B cell (primary cell): Measurements from ENCODE around the gene PEA15. TPM values are rescaled to one million over a fixed set of nuclear protein-coding genes. Genes with fewer than 3 reads are reported as not detected.

Experiments
- ATAC-seq: fragments of 200-7000 bp; cut with Tn5 transposase; one replicate; pipeline ENCODE4 v1.10.0; 2021; ENCODE audit warnings: low read depth, mild to moderate bottlenecking, moderate number of reproducible peaks, moderate library complexity
- CTCF ChIA-PET: fragments of 350-600 bp; sonication (Branson Sonifier 250); formaldehyde crosslinking; loops from one replicate; lab custom pipeline; 2021; ENCODE audit warnings: antibody characterized with exemption, inconsistent platforms; lab: Charles Lee
- POLR2A ChIA-PET: fragments of 350-600 bp; sonication (Branson Sonifier 250); formaldehyde crosslinking; loops from one replicate; lab custom pipeline; 2021; ENCODE audit warnings: antibody characterized with exemption; lab: Charles Lee
- DNase-seq: peaks from one replicate; pipeline ENCODE4 v3.0.0; 2013
- H2AFZ ChIP-seq: 2 replicates; pipeline ENCODE4 v1.6.1; 2012; ENCODE audit warnings: mild to moderate bottlenecking, low read depth, low read length; ENCODE audit not compliant: insufficient read depth, poor library complexity, severe bottlenecking
- H3K27ac ChIP-seq, 2 donors: 1 replicate in 1 of 2; 2 replicates in 1 of 2; pipeline ENCODE4 v1.5.1; 2012 to 2013; ENCODE audit warnings: low read length in 2 of 2, mild to moderate bottlenecking in 2 of 2, moderate library complexity in 1 of 2
- H3K27me3 ChIP-seq, 4 experiments: fragments of 200-600 bp in 1 of 4; sonication (generic) in 1 of 4; replicated peaks in 1 of 4; 1 replicate in 2 of 4; 2 replicates in 2 of 4; pipeline versions ENCODE4 v1.6.1 to v1.7.0; 2013 to 2016; ENCODE audit warnings: low read length in 3 of 4, mild to moderate bottlenecking in 2 of 4, mixed read lengths in 1 of 4, moderate library complexity in 1 of 4; ENCODE audit not compliant: insufficient read depth in 4 of 4, control insufficient read depth in 3 of 4; ENCODE audit errors: control extremely low read depth in 1 of 4
- H3K36me3 ChIP-seq, 2 experiments: replicated peaks in 1 of 2; 1 replicate in 1 of 2; 2 replicates in 1 of 2; pipeline versions ENCODE4 v1.6.1 to v1.7.1; 2013; ENCODE audit warnings: low read length in 1 of 2; ENCODE audit not compliant: insufficient read depth in 2 of 2, control insufficient read depth in 1 of 2; ENCODE audit errors: control extremely low read depth in 1 of 2, extremely low read depth in 1 of 2
- H3K4me1 ChIP-seq, 2 donors: fragments of 200-600 bp in 1 of 2; sonication (generic) in 1 of 2; 1 replicate in 1 of 2; 2 replicates in 1 of 2; pipeline versions ENCODE4 v1.5.1 to v1.6.1; 2013 to 2017; ENCODE audit warnings: low read length in 2 of 2; ENCODE audit not compliant: control insufficient read depth in 2 of 2, insufficient read depth in 2 of 2
- H3K4me2 ChIP-seq: replicated peaks from 2 replicates; pipeline ENCODE3; 2012; ENCODE audit warnings: mild to moderate bottlenecking, low read depth, low read length; ENCODE audit not compliant: poor library complexity, severe bottlenecking
- H3K4me3 ChIP-seq, 5 experiments: fragments of 200-600 bp in 1 of 5; sonication (generic) in 1 of 5; 1 replicate in 3 of 5; 2 replicates in 2 of 5; pipeline versions ENCODE4 v1.5.1 to v1.7.0; 2011 to 2016; ENCODE audit warnings: low read length in 4 of 5, mild to moderate bottlenecking in 4 of 5, low read depth in 2 of 5, control low read depth in 1 of 5, moderate library complexity in 1 of 5; ENCODE audit not compliant: insufficient read depth in 1 of 5; ENCODE audit errors: control extremely low read depth in 1 of 5, extremely low read depth in 1 of 5
- H3K79me2 ChIP-seq: fragments of 200-600 bp; sonication (generic); one replicate; pipeline ENCODE4 v1.6.0; 2016; ENCODE audit warnings: low read length; ENCODE audit not compliant: control insufficient read depth, insufficient read depth
- H3K9ac ChIP-seq: fragments of 200-600 bp; sonication (generic); 2 replicates; pipeline ENCODE4 v1.6.1; 2017; ENCODE audit warnings: mild to moderate bottlenecking, low read length, moderate library complexity
- H3K9me3 ChIP-seq, 3 donors: one replicate each; pipeline versions ENCODE4 v1.6.1 to v1.7.1; 2013; ENCODE audit warnings: low read length in 2 of 3; ENCODE audit not compliant: control insufficient read depth in 2 of 3, insufficient read depth in 1 of 3; ENCODE audit errors: control extremely low read depth in 1 of 3
- H4K20me1 ChIP-seq: 2 replicates; pipeline ENCODE4 v1.6.0; 2012; ENCODE audit warnings: mild to moderate bottlenecking, low read length; ENCODE audit not compliant: insufficient read depth, control insufficient read depth, poor library complexity, severe bottlenecking
- H3K27ac Mint-ChIP-seq: one replicate; pipeline ENCODE4 v1.8.0; 2021; ENCODE audit warnings: mixed read lengths
- H3K27me3 Mint-ChIP-seq: one replicate; pipeline ENCODE4 v1.8.0; 2021; ENCODE audit warnings: mixed read lengths
- H3K4me1 Mint-ChIP-seq: one replicate; pipeline ENCODE4 v1.8.0; 2021; ENCODE audit warnings: mixed read lengths
- H3K4me3 Mint-ChIP-seq: one replicate; pipeline ENCODE4 v1.8.0; 2021; ENCODE audit warnings: mixed read lengths
- H3K9me3 Mint-ChIP-seq: one replicate; pipeline ENCODE4 v1.8.0; 2022; ENCODE audit warnings: mixed read lengths; ENCODE audit not compliant: insufficient read depth
- CTCF ChIP-seq: fragments of 200-600 bp; IDR thresholded peaks from one replicate; pipeline ENCODE4 v1.8.0; 2022; ENCODE audit warnings: antibody characterized with exemption, mild to moderate bottlenecking
- EZH2 ChIP-seq: IDR thresholded peaks from 2 replicates; pipeline ENCODE4 v1.6.1; 2012; ENCODE audit warnings: borderline replicate concordance, low read depth, mild to moderate bottlenecking, moderate library complexity, low read length; ENCODE audit not compliant: insufficient read depth, poor library complexity, severe bottlenecking
- WGBS: methylation state at CpG from one replicate; pipeline ENCODE4 v1.1.5; 2013; ENCODE audit warnings: missing lambda C conversion rate; ENCODE audit not compliant: insufficient coverage; 5-methylcytosine and 5-hydroxymethylcytosine counted together
- intact Hi-C: fragments of 100-400 bp; cut with micrococcal nuclease; formaldehyde crosslinking; loops from one replicate; pipeline ENCODE4 v1.10.0; 2022
- polyA plus RNA-seq: library from polyadenylated mRNA; depleted of rRNA; stranded (reverse); fragments of >200 nt; gene quantifications from 2 replicates; pipeline ENCODE4 v1.2.3, GENCODE V29; 2012
- total RNA-seq, 2 donors: library from RNA; stranded (reverse); fragments of 120-200 nt in 1 of 2; gene quantifications; 1 replicate in 1 of 2; 2 replicates in 1 of 2; pipeline versions ENCODE4 v1.2.3 to v1.2.4, GENCODE V29; 2013 to 2022

Gene PEA15
- total and polyA plus RNA-seq, 2 donors (not counting 1 experiment from before 2014, with no cell fraction given): 81.7 to 91.4 TPM

GRCh38 chr1:160237558-160237957 lies 32.4 kb downstream of the PEA15 start:
- Histone ChIP-seq H4K20me1 (no peaks in the 10 kb centered on the region), H3K79me2 (peaks cover 8% of the 10 kb centered on the region), H3K9ac (no peak overlapping the region), H3K36me3 (peaks cover 30 to 69% of the 10 kb centered on the region in 2 experiments), H3K27me3 (no peaks in the 10 kb centered on the region), H2AFZ (no peak overlapping the region), H3K27ac (peak overlapping the region in 1 of 2 donors; percentile 63), H3K4me1 (peaks cover 8 to 10% of the 10 kb centered on the region in 2 donors), H3K4me2 (no peak overlapping the region), H3K9me3 (no peaks in the 10 kb centered on the region), H3K4me3 (no peak overlapping the region)
- DNase-seq: no peak
- 100% methylated on average over 1 of the region's 2 CpGs for WGBS
- ChIA-PET POLR2A (no interaction called here), CTCF (interaction anchor here (1.0 to 5.4 kb wide), 2 partner anchors 14 to 39 kb away, joined by 3 to 30 read pairs; no protein-coding TSS in a partner anchor)
- Mint-ChIP-seq H3K9me3 (no peaks in the 10 kb centered on the region), H3K4me3 (no peak overlapping the region), H3K4me1 (peaks cover 11% of the 10 kb centered on the region), H3K27me3 (no peaks in the 10 kb centered on the region), H3K27ac (no peak overlapping the region)
- TF ChIP-seq CTCF: no peak
- TF ChIP-seq EZH2: no peak
- no peak for ATAC-seq
- intact Hi-C loops: no loop called here

GRCh38 chr1:160238408-160238807 lies 33.2 kb downstream of the PEA15 start:
- WGBS: 100% methylated on average over 5 of the region's 5 CpGs
- Histone ChIP-seq H3K79me2 (peaks cover 16% of the 10 kb centered on the region), H3K27ac (no peak overlapping the region), H3K27me3 (no peaks in the 10 kb centered on the region), H4K20me1 (peaks cover 4% of the 10 kb centered on the region), H3K9ac (no peak overlapping the region), H3K4me2 (no peak overlapping the region), H2AFZ (no peak overlapping the region), H3K36me3 (peaks cover 35 to 70% of the 10 kb centered on the region in 2 experiments), H3K4me1 (peaks cover 8 to 10% of the 10 kb centered on the region in 2 donors), H3K4me3 (no peak overlapping the region), H3K9me3 (no peaks in the 10 kb centered on the region)
- ATAC-seq: no peak
- CTCF ChIA-PET: interaction anchor here (1.0 to 5.4 kb wide), 4 partner anchors 14 to 45 kb away, joined by 3 to 30 read pairs (median 5); no protein-coding TSS in a partner anchor
- POLR2A ChIA-PET: no interaction called here
- Mint-ChIP-seq H3K4me3 (no peak overlapping the region), H3K27me3 (no peaks in the 10 kb centered on the region), H3K4me1 (peaks cover 11% of the 10 kb centered on the region), H3K9me3 (no peaks in the 10 kb centered on the region), H3K27ac (no peak overlapping the region)
- no peak for TF ChIP-seq CTCF
- no peak for TF ChIP-seq EZH2
- DNase-seq: no peak
- intact Hi-C loops: no loop called here
